HepG2 (cell line): ENCODE measurements around the gene PSMD12. TPM values are rescaled to one million over a fixed set of nuclear protein-coding genes. Genes with fewer than 3 reads are reported as not detected.

Experiments
- ARNTL ChIP-seq: sonication (generic); formaldehyde crosslinking; IDR thresholded peaks from 2 replicates; pipeline ENCODE4 v1.4.0; 2020; ENCODE audit warnings: mild to moderate bottlenecking, missing genetic modification reagents
- ATF5 ChIP-seq: sonication (generic); formaldehyde crosslinking; IDR thresholded peaks from 2 replicates; pipeline ENCODE4 v1.4.0; 2020; ENCODE audit warnings: mild to moderate bottlenecking, low read depth, missing genetic modification reagents
- BCLAF1 ChIP-seq: fragments of 450-650 bp; IDR thresholded peaks from 2 replicates; pipeline ENCODE4 v1.6.1; 2017; ENCODE audit warnings: mild to moderate bottlenecking
- CBX2 ChIP-seq, 2 experiments: fragments of 200-600 bp in 1 of 2; sonication (generic); formaldehyde crosslinking in 1 of 2; IDR thresholded peaks; 2 replicates each; pipeline versions ENCODE4 v1.7.0 to v1.8.1; 2018 to 2022; ENCODE audit warnings: low read depth in 2 of 2, low read length in 1 of 2, mild to moderate bottlenecking in 1 of 2, missing genetic modification reagents in 1 of 2
- CCAR2 ChIP-seq: fragments of 200-400 bp; formaldehyde crosslinking; optimal IDR thresholded peaks from 2 replicates; pipeline ENCODE3; 2018; ENCODE audit warnings: low read depth, mild to moderate bottlenecking, low read length, moderate library complexity
- ERF ChIP-seq: IDR thresholded peaks from 2 replicates; pipeline ENCODE4 v1.6.1; 2018; ENCODE audit warnings: missing biosample characterization, missing genetic modification reagents
- FOXO1 ChIP-seq: sonication (generic); formaldehyde crosslinking; IDR thresholded peaks from 2 replicates; pipeline ENCODE4 v1.4.0; 2020; ENCODE audit warnings: missing genetic modification reagents
- HNF1B ChIP-seq: sonication (generic); formaldehyde crosslinking; IDR thresholded peaks from 2 replicates; pipeline ENCODE4 v1.5.1; 2020; ENCODE audit warnings: mild to moderate bottlenecking, moderate library complexity, missing genetic modification reagents
- KDM4B ChIP-seq: sonication (generic); formaldehyde crosslinking; IDR thresholded peaks from 2 replicates; pipeline ENCODE4 v1.4.0; 2020; ENCODE audit warnings: missing genetic modification reagents
- POLR2AphosphoS5 ChIP-seq: IDR thresholded peaks from 2 replicates; pipeline ENCODE4 v1.6.1; 2012; ENCODE audit warnings: low read depth, low read length
- SIN3A ChIP-seq: IDR thresholded peaks from 2 replicates; pipeline ENCODE4 v1.6.1; 2011; ENCODE audit warnings: low read depth, mild to moderate bottlenecking, control low read depth, low read length, borderline replicate concordance
- THAP11 ChIP-seq: IDR thresholded peaks from 2 replicates; pipeline ENCODE4 v1.6.1; 2016; ENCODE audit warnings: missing biosample characterization, missing genetic modification reagents
- ZNF12 ChIP-seq: sonication (generic); formaldehyde crosslinking; IDR thresholded peaks from 2 replicates; pipeline ENCODE4 v1.5.0; 2020; ENCODE audit warnings: missing genetic modification reagents
- ZNF138 ChIP-seq: sonication (generic); formaldehyde crosslinking; IDR thresholded peaks from 2 replicates; pipeline ENCODE4 v1.5.0; 2020; ENCODE audit warnings: mild to moderate bottlenecking, low read depth, missing genetic modification reagents
- ZNF331 ChIP-seq: sonication (generic); formaldehyde crosslinking; IDR thresholded peaks from 2 replicates; pipeline ENCODE4 v1.4.0; 2020; ENCODE audit warnings: missing genetic modification reagents
- ZNF792 ChIP-seq: IDR thresholded peaks from 2 replicates; pipeline ENCODE4 v1.6.1; 2016
- polyA plus RNA-seq, 8 experiments: library from polyadenylated mRNA; depleted of rRNA in 3 of 8; stranded (reverse) in 7 of 8; unstranded in 1 of 8; fragments of >200 nt; fragmentation: Illumina TruSeq in 4 of 8; extraction: Trizol in 4 of 8; gene quantifications; 2 replicates each; pipeline versions ENCODE4 v1.2.1 to v1.2.3, GENCODE V29; 2011 to 2016; ENCODE audit warnings: low read depth in 4 of 8, missing spikeins in 1 of 8, mixed read lengths in 1 of 8; ENCODE audit not compliant: insufficient read depth in 1 of 8
- total RNA-seq, 5 experiments: library from RNA; depleted of rRNA; stranded (reverse); fragments of >200 nt; fragmentation: Illumina TruSeq; extraction: Trizol; gene quantifications; 2 replicates each; pipeline ENCODE4 v1.2.3, GENCODE V29; 2016; ENCODE audit warnings: low read depth in 1 of 5
- TF ChIP-seq, protein P1 (sequence below): sonication (generic); formaldehyde crosslinking; IDR thresholded peaks from 2 replicates; pipeline ENCODE4 v1.4.0; 2020; ENCODE audit warnings: missing genetic modification reagents

PSMD12 gene
- total and polyA plus RNA-seq, 2 of the 13 experiments (the other 11 are each of a cell fraction or from before 2014, with no cell fraction given), result 27.4 to 71.7 TPM

DNA sequence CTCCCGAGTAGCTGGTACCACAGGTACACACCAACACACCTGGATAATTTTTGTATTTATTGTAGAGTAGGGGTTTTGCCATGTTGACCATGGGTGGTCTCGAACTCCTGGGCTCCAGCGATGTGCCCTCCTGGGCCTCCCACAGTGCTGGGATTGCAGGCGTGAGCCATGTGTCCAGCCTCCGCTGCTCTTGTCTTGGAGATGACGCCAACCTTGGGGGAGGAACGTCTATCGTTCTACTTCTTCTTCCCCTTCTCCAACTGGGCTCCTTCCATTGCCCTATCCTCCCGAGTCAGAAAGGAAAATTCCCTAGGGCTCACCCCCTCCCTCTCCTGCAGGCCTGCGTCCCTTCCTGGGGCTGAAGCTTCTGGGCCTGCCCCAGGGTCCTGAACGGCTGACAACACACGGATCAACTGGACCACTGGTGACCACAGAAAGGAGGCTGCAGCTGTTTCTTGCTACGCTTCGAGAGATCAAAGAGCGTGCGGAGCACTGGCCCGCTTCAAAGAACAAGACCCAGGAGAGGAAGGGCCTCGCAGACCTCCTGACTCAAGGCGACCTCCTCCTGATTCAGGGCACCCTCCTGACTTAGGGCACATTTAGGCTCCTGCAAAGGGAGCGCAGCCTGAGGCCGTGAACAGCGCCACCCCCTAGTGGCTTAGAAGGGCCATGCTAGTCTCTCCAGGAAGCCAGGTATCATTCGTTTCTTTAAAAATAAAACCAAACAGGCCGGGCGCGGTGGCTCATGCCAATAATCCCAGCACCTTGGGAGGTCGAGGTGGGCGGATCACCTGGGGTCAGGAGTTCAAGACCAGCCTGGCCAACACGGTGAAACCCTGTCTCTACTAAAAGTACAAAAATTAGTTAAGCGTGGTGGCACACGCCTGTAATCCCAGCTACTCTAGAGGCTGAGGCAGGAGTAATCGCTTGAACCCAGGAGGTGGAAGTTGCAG is 72.8 kb downstream of the PSMD12 start (continued):
- TF ChIP-seq BCLAF1 (no peak), ARNTL (CRISPR knock-in tag) (no peak), CBX2 (IDR thresholded peaks at IDR 0.05; ENCODE audit: low read depth, low read length) (no peak), CBX2 (CRISPR knock-in tag; IDR thresholded peaks at IDR 0.05; ENCODE audit: low read depth) (no peak), ZNF331 (CRISPR knock-in tag) (peak; percentile 42; the same call in 1 of the 2 replicates), CCAR2 (no peak), ZNF792 (no peak), ZNF138 (CRISPR knock-in tag) (no peak), THAP11 (CRISPR knock-in tag) (no peak), ERF (peak; percentile 73), SIN3A (no peak), KDM4B (CRISPR knock-in tag) (0 out of 2 replicates have a peak, but pooled peaks have one; percentile 41), ZNF12 (CRISPR knock-in tag) (no peak), POLR2AphosphoS5 (no peak), HNF1B (peak; percentile 58; the same call in 1 of the 2 replicates), FOXO1 (CRISPR knock-in tag) (no peak), ATF5 (CRISPR knock-in tag) (no peak)
- TF ChIP-seq, protein P1, sequence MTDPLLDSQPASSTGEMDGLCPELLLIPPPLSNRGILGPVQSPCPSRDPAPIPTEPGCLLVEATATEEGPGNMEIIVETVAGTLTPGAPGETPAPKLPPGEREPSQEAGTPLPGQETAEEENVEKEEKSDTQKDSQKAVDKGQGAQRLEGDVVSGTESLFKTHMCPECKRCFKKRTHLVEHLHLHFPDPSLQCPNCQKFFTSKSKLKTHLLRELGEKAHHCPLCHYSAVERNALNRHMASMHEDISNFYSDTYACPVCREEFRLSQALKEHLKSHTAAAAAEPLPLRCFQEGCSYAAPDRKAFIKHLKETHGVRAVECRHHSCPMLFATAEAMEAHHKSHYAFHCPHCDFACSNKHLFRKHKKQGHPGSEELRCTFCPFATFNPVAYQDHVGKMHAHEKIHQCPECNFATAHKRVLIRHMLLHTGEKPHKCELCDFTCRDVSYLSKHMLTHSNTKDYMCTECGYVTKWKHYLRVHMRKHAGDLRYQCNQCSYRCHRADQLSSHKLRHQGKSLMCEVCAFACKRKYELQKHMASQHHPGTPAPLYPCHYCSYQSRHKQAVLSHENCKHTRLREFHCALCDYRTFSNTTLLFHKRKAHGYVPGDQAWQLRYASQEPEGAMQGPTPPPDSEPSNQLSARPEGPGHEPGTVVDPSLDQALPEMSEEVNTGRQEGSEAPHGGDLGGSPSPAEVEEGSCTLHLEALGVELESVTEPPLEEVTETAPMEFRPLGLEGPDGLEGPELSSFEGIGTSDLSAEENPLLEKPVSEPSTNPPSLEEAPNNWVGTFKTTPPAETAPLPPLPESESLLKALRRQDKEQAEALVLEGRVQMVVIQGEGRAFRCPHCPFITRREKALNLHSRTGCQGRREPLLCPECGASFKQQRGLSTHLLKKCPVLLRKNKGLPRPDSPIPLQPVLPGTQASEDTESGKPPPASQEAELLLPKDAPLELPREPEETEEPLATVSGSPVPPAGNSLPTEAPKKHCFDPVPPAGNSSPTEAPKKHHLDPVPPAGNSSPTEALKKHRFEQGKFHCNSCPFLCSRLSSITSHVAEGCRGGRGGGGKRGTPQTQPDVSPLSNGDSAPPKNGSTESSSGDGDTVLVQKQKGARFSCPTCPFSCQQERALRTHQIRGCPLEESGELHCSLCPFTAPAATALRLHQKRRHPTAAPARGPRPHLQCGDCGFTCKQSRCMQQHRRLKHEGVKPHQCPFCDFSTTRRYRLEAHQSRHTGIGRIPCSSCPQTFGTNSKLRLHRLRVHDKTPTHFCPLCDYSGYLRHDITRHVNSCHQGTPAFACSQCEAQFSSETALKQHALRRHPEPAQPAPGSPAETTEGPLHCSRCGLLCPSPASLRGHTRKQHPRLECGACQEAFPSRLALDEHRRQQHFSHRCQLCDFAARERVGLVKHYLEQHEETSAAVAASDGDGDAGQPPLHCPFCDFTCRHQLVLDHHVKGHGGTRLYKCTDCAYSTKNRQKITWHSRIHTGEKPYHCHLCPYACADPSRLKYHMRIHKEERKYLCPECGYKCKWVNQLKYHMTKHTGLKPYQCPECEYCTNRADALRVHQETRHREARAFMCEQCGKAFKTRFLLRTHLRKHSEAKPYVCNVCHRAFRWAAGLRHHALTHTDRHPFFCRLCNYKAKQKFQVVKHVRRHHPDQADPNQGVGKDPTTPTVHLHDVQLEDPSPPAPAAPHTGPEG (CRISPR knock-in tag), result no peak
